PFSK-1 (cell line): Measurements from ENCODE around the gene TRAPPC2B.

Source experiments
- FOXP2 ChIP-seq: optimal IDR thresholded peaks from 2 replicates; pipeline ENCODE3; 2011; ENCODE audit warnings: borderline replicate concordance, control low read depth, inconsistent platforms; ENCODE audit not compliant: insufficient read depth; ENCODE audit errors: extremely low read length, extremely low read depth
- POLR2AphosphoS5 ChIP-seq: IDR thresholded peaks from 2 replicates; pipeline ENCODE4 v1.6.1; 2012; ENCODE audit warnings: low read depth, mild to moderate bottlenecking, control low read depth, low read length, moderate library complexity
- SIN3A ChIP-seq: IDR thresholded peaks from 2 replicates; pipeline ENCODE4 v1.6.1; 2012; ENCODE audit warnings: mild to moderate bottlenecking, low read length, moderate library complexity, borderline replicate concordance; ENCODE audit not compliant: insufficient read depth
- TAF1 ChIP-seq: IDR thresholded peaks from 2 replicates; pipeline ENCODE4 v1.6.1; 2012; ENCODE audit warnings: low read length, control low read depth, borderline replicate concordance; ENCODE audit not compliant: insufficient read depth
- TF ChIP-seq, protein P1 (sequence below), 2 experiments: IDR thresholded peaks; 2 replicates each; pipeline versions ENCODE4 v1.6.1 to v1.8.0; 2011 to 2012; ENCODE audit warnings: low read depth in 2 of 2, low read length in 2 of 2, control low read depth in 1 of 2, inconsistent platforms in 1 of 2, mild to moderate bottlenecking in 1 of 2, moderate library complexity in 1 of 2; ENCODE audit not compliant: insufficient read depth in 1 of 2

The TRAPPC2B gene

DNA sequence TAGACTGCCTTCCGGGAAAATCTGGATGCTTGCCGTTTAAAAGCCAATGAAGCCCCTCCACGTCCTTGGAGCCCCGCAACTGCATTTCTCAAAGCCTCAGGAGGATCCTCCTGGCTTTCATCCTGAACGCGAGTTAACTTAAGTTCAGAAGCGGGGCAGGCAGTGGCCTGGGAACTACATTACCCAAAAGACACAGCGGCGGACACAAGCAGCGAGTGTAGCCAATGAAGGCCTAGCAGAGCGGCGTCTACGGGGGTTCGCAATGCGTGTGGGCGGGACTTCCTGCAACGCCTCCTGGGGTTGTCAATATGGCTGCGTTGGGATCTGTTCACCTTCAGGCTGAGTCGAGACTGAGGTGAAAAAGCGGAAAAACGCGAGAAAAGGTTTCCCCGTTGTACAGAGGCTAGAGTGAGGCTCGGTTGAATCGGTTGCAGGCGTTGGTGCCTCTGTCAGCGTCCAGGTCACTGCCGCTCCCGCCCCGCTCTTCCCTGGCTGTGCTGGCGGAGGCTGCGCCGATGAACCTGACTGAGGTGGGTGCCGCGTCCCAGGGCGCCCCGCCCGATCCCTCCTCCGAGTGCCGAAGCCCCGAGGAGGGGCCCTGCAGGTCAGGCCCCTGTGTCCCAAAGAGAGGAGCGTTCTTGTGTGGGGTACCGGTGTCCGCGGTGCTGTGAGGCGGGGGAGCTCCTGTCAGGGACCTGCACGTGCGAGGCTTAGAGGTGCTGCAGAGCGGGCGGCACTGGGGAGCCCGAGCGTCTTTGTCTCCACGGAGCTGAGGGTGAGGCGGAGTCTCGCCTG, 47.7 kb downstream of the TRAPPC2B start, which contains the start of gene ZNF17:
TSS of gene ZNF17 (plus strand) at position 285 of the 795 bp plus-strand sequence. CDS start 2,455 bp downstream, outside the sequence.
- peak; percentile 49 for TF ChIP-seq FOXP2
- TF ChIP-seq, protein P1, sequence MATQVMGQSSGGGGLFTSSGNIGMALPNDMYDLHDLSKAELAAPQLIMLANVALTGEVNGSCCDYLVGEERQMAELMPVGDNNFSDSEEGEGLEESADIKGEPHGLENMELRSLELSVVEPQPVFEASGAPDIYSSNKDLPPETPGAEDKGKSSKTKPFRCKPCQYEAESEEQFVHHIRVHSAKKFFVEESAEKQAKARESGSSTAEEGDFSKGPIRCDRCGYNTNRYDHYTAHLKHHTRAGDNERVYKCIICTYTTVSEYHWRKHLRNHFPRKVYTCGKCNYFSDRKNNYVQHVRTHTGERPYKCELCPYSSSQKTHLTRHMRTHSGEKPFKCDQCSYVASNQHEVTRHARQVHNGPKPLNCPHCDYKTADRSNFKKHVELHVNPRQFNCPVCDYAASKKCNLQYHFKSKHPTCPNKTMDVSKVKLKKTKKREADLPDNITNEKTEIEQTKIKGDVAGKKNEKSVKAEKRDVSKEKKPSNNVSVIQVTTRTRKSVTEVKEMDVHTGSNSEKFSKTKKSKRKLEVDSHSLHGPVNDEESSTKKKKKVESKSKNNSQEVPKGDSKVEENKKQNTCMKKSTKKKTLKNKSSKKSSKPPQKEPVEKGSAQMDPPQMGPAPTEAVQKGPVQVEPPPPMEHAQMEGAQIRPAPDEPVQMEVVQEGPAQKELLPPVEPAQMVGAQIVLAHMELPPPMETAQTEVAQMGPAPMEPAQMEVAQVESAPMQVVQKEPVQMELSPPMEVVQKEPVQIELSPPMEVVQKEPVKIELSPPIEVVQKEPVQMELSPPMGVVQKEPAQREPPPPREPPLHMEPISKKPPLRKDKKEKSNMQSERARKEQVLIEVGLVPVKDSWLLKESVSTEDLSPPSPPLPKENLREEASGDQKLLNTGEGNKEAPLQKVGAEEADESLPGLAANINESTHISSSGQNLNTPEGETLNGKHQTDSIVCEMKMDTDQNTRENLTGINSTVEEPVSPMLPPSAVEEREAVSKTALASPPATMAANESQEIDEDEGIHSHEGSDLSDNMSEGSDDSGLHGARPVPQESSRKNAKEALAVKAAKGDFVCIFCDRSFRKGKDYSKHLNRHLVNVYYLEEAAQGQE (IDR thresholded peaks at IDR 0.05; ENCODE audit: insufficient read depth in 1 of 2, low read depth in 2 of 2, low read length in 2 of 2): no peak
- no peak for TF ChIP-seq SIN3A
- TF ChIP-seq TAF1: peak; percentile 83; the same call in 1 of the 2 replicates
- TF ChIP-seq POLR2AphosphoS5: peak; percentile 77
